Iris pigment epithelial cell (primary cell): ENCODE results near the gene FCRLA.

ENCODE experiments used
- DNase-seq: peaks from one replicate; pipeline ENCODE4 v3.0.0-alpha.2; 2011; ENCODE audit warnings: low read depth

Gene FCRLA

DNA sequence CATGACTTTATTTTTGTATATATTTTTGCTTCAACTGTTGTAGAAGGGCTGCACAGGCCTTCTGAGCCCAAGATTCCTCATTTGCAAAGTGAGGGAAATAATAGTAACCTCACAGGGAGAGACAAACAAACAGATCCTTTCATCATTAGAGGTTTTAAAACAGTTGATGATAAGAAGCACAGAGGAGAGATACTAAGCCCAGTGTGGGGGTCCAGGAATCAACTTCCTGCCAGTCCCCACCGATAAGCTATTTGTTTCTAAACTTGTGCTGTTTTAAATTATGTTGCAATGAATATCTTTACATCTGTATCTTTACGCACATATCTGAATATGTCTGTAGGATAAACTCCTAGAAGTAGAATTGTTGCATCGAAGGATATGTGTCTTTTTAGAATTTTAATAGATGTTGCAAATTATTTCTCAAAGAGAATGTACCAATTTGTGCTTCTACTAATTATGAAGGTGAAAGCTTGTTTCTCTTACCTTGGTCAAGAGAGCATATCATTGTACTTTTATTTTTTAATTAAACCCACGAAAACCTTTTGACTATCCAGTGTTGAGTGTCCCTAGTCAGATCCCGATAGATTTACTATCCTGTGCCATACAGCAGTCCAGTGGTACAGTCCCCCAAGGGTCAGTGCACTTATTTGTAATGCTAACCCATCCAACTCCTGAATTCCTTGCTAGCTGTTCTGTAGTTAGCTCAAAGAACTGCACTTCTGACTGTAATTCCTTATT is 25.1 kb downstream of the FCRLA start:
- DNase-seq = no peak

DNA sequence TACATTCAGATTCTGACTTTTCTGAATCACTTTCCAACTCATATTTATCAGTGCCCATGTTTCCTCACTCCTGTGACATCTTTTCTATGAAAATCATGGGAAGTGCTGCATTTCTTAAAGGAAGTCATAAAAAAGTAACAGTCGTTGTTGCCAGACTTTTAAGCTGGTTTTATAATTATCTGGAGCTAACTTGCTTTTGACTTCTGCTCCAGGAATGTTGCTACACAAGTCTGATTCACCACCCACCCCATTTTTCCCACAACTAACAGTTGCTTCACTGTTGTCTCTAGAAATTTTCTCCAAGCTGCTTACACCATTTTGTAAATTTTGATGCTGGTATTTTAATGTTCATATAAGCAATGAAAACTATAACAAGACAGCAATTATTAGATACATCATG is 26.5 kb downstream of the FCRLA start:
- peak; percentile 94 for DNase-seq

DNA sequence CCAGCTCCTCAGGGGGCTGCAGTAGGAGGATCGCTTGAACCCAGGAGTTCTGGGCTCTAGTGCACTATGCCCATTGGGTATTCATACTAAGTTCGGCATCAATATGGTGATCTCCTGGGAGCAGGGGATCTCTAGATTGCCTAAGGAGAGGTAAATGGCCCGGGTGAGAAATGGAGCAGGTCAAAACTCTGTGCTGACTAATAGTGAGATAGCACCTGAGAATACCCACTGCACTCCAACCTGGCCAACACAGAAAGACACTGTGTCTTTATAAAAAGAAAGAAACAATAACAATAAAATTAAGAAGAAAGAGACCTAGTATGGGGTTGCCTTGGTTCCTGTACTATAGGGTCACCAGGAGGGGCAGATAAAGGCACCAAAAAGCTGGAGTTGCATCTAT is 28.8 kb downstream of the FCRLA start:
- DNase-seq = no peak

DNA sequence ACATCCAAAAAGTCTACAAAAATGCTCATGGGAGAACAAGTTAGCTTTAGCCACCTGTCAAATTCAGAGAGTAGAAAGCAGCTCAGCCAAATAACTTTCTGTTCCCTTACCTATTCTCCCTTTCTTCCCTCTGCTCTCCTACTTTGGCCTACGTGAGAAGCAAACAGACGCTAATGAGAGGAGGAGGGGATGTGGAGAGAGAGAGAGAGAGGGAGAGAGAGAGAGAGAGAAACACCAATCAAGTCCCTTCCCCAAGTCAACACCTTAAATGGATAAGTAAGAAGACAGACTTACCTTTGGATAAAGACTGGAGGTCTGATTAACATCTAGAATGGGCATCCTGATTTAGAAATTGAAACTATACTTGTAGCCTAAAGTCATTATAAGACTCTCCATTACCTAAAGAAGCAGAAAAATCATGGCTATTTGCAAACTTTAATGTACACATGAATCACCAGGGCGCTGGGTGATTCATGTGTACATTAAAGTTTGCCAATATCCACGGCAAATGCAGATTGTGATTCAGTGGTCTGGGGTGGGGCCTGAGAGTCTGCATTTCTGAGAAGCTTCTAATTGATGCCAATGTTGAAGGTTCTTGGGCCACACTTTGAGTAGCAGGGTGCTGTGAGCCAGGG is 29.4 kb downstream of the FCRLA start:
- peak; percentile 13 for DNase-seq

DNA sequence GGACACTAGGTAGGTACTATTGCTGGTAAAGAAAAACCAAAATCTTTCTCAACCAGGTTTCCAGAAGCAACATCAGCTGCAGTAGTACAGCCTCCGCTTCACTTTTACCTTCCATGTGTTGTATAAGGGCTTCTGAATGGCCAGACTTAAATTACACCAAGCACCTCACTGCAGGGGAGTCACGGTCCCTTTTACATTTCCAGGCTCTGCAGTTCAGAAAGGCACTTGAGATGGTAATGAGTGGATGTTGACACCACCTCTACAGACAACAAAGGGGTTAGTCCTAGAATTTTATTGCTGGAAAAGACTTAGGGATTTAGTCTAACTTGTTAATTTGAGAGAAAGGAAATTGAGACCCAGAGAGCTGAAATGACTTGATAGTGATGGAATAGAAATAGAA is 30.6 kb downstream of the FCRLA start:
- DNase-seq = no peak

DNA sequence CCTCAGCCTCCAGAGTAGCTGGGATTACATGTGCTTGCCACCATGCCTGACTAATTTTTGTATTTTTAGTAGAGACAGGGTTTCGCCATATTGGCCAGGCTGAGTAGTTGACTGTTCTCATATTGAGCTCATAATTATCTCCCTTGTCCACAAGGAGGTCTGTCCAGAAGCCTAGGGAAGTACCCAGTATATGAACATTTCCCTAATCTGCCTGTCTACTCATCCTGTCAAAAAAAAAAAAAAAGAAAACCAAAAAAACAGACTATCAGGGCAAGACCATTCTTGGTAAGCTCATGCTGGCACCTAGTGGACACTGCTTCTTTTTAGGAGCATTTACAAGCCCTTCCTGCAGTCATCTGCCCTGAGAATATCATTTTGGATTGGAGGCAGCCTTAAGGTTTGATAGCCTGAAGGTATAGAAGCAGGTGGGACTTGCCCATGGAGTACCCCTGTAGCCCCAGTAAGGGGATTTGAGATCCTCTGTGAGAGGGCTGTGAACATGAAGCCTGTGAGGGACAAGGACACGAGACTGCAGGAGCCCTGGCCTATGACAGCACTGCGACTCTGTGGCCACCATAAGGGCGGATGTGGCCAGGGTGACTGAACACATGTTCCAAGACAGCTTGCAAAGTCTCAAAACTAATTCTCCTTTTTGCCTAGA is 31.7 kb downstream of the FCRLA start:
- peak; percentile 78 for DNase-seq

DNA sequence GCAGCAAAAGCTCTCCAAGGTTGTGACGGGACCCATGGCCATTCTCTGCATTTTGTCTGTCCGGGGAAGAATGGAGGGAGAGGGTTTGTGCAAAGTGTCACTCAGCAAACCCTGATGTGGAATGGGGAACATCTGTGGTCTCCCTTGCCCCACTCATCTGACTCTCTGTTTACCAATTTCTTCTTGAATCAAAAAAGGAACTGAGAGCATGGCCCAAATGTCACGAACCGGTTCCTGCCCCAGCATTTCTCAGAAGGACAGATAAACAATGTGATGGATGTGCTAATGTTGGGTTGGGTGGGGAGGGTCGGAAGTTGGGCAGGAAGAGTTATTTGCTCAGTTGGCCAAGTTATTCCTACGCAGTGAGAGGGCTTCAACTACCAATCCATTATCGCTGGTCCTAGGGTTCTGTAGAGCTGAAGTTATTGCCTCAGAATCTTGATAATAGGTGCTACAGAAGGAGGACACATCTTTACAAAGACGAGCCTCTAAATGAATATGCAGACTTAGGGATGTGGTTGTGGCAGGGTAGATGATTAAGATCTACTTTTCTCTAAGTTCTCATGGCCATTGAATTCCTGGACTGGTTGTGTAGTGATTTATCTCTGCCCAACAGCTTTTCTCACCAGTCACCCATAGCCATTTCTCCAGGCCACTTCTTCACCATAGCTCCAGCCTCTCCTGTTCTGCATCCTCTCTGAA is 33.0 kb downstream of the FCRLA start:
- no peak for DNase-seq

DNA sequence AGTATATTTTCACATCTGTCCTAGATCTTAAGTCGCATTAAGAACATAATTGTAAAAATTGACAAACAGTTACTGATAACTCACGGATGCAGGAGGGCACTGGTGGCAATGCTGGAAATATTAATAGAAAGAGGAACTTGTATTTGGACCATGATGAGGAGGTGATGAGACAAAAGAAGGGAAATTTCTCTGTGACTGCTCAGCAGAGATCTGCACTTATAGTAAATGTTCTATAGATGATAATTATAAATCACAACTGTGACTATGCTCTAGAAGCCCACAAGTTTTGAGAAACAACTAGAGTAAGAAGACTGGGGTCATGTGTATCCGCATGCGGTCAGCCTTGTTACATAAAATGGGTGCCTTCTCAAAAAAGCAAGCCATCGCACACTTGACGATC is 33.9 kb downstream of the FCRLA start:
- DNase-seq = no peak

DNA sequence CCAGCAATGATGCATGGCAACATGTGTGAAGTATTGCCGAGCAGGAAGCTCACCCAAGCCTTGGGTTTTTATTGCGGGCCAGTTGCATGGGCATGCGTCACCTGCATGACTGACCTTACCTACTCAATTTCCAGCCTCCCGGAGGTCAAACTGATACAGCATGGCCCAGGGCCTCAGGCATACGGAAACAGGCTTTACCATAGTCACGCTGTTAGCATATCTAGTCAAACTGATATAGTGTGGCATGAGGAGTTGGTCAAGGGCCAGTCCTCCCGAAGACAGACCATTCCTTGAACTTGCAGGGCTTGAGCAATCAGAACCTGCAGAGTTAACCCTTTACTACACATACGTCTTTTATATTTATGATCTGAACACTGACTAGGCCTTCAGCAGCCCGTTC is 36.2 kb downstream of the FCRLA start:
- DNase-seq = peak; percentile 26

DNA sequence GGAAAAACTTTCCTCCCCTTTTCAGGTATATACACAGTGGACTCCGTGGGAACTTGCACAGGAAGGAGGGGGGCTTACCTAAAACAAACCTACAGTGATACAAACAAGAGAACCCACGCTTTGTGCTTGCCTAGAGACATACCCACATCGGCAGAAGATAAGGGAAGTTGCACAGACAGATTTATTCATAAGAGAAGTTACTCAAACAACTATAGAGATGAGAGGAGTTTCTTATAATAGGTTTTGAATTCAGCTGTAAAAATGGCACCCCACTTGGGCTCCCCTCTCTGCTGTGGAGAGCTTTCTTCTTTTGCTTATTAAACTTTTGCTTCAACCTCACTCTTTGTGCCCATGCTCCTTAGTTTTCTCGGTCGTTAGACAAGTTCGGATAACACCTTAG is 40.8 kb downstream of the FCRLA start:
- DNase-seq = no peak

DNA sequence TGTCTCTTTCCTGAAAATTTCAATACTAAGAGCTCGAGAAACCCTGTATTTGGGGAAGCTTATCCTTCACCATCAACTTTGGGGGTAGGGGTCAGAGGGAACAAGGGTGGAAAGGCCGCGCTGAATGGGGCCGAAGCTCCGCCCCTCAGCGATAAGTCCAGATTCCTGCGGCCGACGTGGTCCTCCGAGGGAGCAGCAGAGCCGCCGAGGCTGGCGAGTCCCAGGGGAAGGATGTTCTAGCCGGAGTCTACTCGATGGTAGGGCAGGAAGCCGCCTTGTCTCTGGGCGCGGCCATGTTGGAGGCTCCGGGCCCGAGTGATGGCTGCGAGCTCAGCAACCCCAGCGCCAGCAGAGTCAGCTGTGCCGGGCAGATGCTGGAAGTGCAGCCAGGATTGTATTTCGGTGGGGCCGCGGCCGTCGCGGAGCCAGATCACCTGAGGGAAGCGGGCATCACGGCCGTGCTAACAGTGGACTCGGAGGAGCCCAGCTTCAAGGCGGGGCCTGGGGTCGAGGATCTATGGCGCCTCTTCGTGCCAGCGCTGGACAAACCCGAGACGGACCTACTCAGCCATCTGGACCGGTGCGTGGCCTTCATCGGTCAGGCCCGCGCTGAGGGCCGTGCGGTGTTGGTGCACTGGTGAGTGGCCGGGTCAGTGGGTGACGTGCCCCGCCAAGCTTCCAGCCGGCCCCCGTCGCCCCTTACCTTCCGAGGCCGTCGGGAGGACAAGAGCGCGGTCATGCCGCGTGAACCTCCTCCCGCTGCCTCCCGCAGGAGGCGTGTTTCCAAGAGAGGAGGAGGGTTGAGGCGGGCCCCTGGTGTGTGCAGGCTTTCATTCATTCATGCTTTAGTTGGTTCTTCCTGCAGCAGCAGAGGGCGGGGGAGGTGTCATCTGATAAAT is 42.7 kb downstream of the FCRLA start, which contains the start of gene DUSP12:
TSS of gene DUSP12 (plus strand) at position 278 of the 899 bp plus-strand sequence. CDS start at position 294, 16 bp downstream.
- peak; percentile 97 for DNase-seq

DNA sequence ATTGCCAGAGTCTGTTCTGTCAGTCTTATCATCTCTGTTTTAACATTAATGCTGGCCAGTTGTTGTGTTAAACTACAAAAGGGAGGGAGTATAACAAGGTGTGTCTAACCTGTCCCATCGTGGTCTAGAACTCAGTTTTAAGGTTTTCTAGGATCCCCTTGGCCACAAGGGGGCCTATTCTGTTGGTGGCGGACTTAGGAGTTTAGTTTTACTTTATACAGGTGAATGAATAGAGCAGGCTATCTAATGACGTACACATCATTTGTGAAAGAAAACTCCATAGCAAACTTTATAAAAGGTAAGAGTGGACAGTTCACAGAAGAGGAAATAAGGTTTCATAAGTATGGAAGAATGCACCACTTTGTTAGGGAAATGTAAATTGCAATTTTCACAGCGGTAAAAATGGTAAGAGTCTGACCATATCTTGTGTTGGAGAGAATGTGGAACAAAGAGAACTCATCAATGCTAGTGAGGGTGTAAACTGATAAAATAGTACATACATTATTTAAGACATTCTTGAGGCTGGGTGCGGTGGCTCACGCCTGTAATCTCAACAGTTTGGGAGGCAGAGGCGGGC is 56.6 kb downstream of the FCRLA start:
- DNase-seq = peak; percentile 11
